NCI-H526 treated with DMSO at 0.1 percent for 48 hours (cell line): ENCODE results near the gene ISL2.

Source experiments
- DNase-seq: peaks from one replicate; lab custom pipeline; 2025; lab: John Stamatoyannopoulos, UW

The ISL2 gene

DNA sequence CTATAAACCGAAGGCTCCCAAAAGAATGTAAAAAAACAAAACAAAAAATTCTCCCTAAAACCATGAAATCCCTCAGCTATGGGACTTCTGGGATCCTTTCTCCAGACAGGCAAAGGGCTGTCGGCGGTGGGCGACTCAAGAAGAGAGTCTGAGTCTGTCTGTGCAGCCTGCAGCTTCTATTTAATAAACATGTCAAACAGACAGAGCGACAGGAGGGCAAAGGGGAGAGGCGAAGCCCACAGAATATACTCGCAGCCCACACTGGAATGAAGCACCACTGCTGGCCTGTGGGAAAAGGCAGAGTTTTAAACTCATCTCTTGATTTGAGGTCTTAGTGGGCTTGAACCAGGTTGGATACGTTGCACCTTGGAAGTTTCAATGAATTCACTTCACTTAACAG is 40.2 kb downstream of the ISL2 start:
- no peak for DNase-seq

DNA sequence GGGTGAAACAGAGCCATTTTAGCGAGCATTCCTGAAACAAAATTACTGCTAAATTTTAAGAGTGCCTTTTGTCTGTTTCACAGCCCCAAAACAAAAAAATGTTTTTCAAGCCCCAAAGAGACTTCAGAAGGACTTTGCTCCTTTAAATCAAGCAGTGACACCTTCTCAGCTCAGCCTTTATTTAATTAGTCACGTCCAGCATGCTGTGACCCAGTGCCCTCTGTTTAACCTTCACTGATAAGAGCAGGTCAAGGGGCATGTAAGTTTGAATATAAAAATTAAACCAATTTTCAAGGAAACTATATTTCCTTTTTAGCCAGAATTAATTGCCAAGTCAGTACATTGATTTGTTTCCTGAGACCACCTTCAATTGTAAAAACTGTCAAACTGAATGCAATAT is 40.6 kb downstream of the ISL2 start:
- DNase-seq = no peak

DNA sequence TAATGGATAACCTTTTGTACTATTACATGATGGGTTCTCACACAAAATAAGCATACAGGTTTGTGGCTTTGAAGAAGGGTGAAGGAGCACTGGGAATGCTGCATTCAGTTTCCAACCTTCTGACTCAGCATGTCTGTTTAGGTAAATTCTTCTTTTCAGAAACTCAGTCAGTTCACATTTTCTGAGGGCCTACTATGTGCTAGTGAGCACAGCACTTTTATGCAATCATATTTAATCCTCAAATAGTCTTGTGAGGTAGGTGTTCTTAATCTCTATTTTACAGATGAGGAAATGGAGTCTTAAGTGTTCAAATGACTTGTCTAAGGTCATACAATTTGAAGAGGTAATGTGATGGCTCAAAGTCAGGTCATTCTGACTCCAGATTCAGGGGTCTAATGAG is 41.2 kb downstream of the ISL2 start:
- DNase-seq = no peak

DNA sequence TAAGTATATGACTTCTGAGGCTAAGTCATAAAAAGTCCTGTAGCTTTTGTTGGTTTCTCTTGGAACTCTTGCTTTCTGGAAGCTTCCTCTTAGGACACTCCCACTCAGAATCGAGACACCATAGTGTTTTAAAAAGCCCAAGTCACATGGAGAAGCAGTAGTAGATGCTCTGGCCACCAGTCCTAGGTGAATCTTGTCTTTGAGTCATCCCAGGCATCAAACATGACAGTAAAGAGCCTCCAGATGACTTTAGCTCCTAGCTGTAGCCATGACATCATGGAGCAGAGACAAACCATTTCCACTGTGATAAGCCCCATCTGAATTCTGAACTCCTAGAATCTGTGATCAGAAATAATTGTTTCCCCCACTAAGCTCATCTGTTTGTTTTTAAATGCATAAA is 42.1 kb downstream of the ISL2 start:
- no peak for DNase-seq

DNA sequence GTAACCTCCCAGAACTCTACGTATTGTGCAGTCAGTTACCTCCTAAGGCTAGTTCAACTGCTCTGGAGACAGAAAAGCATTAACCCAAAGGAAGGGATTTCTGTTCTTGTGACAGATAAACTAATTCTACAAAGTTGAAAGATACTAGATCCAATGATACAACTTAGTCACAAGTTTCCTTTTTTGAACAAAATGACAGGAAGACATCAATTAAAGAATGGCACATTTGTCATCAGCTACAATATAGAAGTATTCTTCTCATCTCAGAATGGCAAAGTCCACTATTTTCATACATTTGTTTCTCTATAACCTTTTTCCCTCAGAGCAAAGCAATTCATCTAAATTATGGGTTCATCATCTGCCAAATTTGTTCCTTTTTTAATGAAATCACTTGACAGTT is 43.7 kb downstream of the ISL2 start:
- DNase-seq = no peak

DNA sequence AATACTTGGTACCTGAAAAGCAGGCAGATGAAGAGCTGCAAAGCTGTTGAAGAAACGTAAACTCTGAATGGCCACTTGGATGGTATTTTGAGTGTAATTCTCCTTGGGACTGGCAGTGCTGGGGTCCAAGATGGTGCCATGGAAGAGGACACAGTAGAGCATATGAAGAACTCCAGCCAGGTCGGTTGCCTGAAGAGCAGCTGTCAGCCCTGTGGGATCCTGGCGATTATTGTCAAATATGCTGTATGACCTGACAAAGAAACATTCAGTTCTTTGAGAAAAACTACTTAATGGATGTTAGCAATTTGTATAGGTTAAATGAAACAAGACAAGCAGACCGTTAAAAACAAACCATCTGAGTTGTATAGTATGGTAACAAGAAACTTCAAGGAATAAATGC is 44.8 kb downstream of the ISL2 start:
- no peak for DNase-seq

DNA sequence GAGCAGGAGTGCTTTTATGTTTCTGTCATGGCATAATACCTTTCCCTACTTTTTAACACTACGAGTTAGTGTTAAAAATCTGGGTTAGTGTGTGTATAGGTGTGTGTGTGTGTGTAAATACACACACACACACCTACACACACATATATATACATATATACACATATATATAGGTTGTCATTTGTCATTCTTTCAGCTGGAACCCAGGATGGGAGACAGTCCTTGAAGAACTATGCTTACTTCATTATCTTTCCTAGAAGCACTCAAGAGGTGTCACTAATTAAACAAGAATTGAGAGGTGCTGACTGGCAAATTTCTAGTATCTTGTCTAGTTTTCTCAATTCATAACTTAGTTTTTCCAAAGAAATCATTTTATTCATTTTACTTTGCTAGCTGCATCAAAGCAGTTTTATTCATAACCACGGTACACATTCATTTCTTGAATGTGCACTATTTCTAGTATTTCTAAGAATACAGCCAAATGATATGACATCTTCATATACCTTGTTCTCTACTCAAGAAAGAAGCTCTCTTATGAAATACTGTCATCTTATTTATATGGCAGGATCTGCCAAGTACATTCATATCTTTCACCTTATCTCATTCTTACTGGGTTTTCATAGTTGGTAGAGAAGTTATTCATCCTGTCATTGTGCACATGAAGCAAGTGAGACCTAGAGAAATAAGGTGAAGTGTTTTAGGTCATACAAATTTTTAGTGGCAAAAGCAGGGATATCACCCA is 46.6 kb downstream of the ISL2 start:
- no peak for DNase-seq

DNA sequence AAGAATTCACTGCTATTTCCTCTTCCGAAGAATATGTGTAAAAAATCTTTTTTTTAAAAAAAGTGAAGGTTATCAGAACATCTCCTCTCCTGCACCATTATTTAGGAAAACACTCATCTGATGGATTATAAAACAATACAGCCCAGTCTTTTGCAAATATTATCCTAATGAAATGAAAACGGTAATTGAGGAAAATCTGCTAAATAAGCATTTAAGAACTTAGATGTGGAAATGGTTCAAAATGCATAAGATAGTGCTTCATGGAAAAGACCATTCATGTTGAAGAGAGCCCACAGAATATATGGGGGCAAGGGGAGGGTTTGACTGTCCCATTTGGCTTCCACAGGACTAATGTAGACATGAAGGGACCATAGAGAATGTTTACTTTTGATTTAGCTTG is 47.8 kb downstream of the ISL2 start:
- DNase-seq = no peak

DNA sequence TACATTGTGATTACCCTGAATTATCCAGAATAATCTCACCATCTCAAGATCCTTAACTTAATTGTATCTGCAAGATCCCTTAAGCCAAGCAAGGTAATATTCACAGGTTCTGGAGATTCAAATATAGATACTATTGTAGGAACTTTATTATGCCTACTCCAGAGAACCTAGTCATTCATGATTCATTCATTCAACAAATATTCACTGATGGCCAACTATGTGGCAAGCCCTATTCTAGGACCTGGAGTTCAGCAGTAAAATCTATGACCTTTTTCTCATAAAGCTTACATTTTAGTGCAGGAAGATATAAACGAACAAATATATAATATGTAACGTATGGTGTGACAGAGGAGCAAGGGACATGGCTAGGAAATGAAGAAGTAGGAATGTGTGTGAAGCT is 49.6 kb downstream of the ISL2 start:
- DNase-seq = no peak

DNA sequence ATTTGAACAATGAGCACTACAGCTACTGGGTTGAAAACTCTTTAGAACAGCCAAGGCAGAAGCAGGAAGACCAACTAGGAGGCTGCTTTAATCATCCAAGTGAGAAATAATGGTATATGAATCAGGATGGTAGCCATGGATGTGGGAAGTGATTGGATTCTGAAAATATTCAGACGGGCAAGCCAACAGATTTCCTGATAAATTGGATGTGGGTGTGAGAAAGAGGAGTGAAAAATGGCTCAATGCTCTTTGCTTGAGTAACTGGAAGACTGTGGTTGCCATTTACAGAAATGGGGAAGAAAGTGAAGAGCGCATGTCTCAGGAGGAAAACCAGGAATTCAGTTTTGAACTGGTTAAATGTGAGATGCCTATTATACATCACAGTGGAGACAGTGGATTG is 50.4 kb downstream of the ISL2 start:
- DNase-seq = no peak

DNA sequence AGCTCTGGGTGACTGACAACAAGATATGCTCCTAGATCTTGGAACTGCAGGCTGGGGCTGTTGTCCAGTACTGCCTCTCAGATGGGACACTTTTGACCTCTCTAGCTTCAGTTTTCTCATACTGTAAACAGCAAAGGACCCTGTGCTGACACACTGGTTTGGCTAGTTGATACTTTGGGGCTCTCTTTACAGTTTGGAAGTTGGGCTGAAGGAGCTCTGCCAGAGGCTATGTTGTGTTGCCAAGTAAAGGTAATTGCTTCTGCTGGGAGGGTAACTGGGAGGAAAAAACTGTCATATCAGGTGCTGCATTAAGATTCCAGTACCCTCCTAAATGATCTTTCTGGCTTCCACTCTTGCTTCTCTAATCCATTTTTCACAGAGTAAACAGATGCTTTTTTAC is 54.0 kb downstream of the ISL2 start:
- no peak for DNase-seq

DNA sequence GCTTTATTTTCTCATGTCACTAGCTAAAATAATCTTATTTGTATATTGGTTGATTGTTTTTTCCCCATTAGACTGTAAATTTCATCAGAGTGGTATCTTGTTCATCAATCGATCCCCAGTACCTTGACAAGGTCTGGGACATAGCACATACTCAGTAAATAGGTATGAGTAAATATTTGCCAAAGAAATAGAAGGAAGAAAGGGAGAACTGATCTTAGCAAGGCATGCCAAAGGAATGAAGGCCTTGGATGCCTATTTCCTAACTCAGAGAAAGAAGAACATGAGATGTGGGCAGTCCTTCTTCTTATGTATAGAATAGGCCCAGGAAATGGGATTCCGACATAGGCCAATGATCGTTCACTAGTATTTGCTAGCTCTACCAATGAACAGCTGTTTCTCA is 54.7 kb downstream of the ISL2 start:
- no peak for DNase-seq

DNA sequence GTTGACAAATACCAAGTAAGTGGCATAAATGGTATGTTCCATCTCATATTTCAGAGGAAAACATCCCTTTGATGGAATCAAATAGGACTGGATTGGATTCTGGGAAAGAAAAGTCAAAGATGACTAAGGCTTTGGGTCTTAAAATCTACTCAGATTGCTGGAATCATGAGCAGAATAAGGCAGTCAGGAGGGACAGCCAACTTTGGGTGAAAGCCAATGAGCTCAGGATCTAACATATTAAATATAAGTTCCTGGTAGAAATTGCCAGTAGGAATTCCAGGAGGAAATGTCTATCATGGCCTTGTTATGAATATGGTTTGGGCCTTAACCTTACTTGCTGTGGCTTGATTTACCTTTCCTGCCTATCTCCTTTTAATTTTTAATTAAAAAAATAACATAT is 55.3 kb downstream of the ISL2 start:
- DNase-seq = no peak
